ENCODE data around the gene DDX1. TPM values are rescaled to one million over a fixed set of nuclear protein-coding genes. Genes with fewer than 3 reads are reported as not detected.
"Not testable (repeated sequence)": the region's sequence is repeated elsewhere in the genome, so short reads cannot be mapped to it uniquely, and the experiment has no call there.

Gene DDX1
- total RNA-seq, 2 donors from 2014 or later: 94.5 to 122 TPM

GRCh38 chr2:15678909-15679308, 87.2 kb downstream of the DDX1 start:
- intact Hi-C loops (cut with DNase I): no loop called here
- DNase-seq: no peak
- no peak for ATAC-seq

GRCh38 chr2:15679386-15679924, 87.8 kb downstream of the DDX1 start:
- ATAC-seq (no peak), DNase-seq (no peak)
- intact Hi-C loops (cut with DNase I): no loop called here

GRCh38 chr2:15680132-15680531, 88.5 kb downstream of the DDX1 start:
- intact Hi-C loops (cut with DNase I); ATAC-seq; DNase-seq: not testable (repeated sequence)

Other genes starting within 250 kb of the DDX1 start
- 10 to 100 TPM; 38.9 to 48.6 TPM for gene NBAS, start 30.5 kb upstream of the DDX1 start, total RNA-seq